SU-DHL-6 (cell line): ENCODE results near the gene ZIC4.

Experiments
- H2AFZ ChIP-seq: fragments of 200-600 bp; sonication (generic); 2 replicates; pipeline ENCODE4 v1.6.1; 2014; ENCODE audit warnings: low read depth, mild to moderate bottlenecking, moderate library complexity, mixed read lengths, antibody characterized with exemption, low read length; ENCODE audit not compliant: severe bottlenecking
- H3F3A ChIP-seq: fragments of 200-600 bp; shearing (Covaris generic); 2 replicates; pipeline ENCODE4 v1.6.0; 2016; ENCODE audit warnings: antibody characterized with exemption, mild to moderate bottlenecking; ENCODE audit not compliant: insufficient read depth
- H3K27ac ChIP-seq: fragments of 200-600 bp; sonication (generic); 2 replicates; pipeline ENCODE4 v1.5.1; 2016; ENCODE audit warnings: low read depth, mild to moderate bottlenecking, low read length, moderate library complexity, mixed read lengths
- H3K27me3 ChIP-seq: fragments of 200-600 bp; sonication (generic), shearing (Covaris generic); 2 replicates; pipeline ENCODE4 v1.6.0; 2014; ENCODE audit warnings: mild to moderate bottlenecking, low read length
- H3K36me3 ChIP-seq: fragments of 200-600 bp; sonication (generic); 2 replicates; pipeline ENCODE4 v1.6.1; 2014; ENCODE audit warnings: mild to moderate bottlenecking, low read length, mixed read lengths
- H3K4me2 ChIP-seq: fragments of 300-600, 200-600 bp; shearing (Covaris generic), sonication (generic); 2 replicates; pipeline ENCODE4 v1.6.0; 2014; ENCODE audit warnings: low read length, low read depth, mild to moderate bottlenecking; ENCODE audit not compliant: poor library complexity, severe bottlenecking
- H3K4me3 ChIP-seq: fragments of 200-600 bp; sonication (generic); 2 replicates; pipeline ENCODE4 v1.5.1; 2014; ENCODE audit warnings: antibody characterized with exemption, low read length, mild to moderate bottlenecking, mixed read lengths; ENCODE audit not compliant: insufficient read depth, poor library complexity, severe bottlenecking
- H3K79me2 ChIP-seq: fragments of 200-600 bp; sonication (generic); 2 replicates; pipeline ENCODE4 v1.6.1; 2014; ENCODE audit warnings: mild to moderate bottlenecking, low read length, moderate library complexity; ENCODE audit not compliant: insufficient read depth
- H3K9ac ChIP-seq: fragments of 200-600 bp; sonication (generic); 2 replicates; pipeline ENCODE4 v1.7.0; 2014; ENCODE audit warnings: mild to moderate bottlenecking, low read length
- H3K9me2 ChIP-seq: fragments of 200-600 bp; sonication (generic); replicated peaks from 2 replicates; pipeline ENCODE4 v1.6.1; 2014; ENCODE audit warnings: low read length; ENCODE audit not compliant: insufficient read depth
- H3K9me3 ChIP-seq: fragments of 200-600 bp; sonication (generic); 2 replicates; pipeline ENCODE4 v1.6.1; 2014; ENCODE audit warnings: low read length, mixed read lengths; ENCODE audit not compliant: insufficient read depth
- H4K20me1 ChIP-seq: fragments of 200-600 bp; sonication (generic); 2 replicates; pipeline ENCODE4 v1.6.1; 2014; ENCODE audit warnings: low read depth, mild to moderate bottlenecking, antibody characterized with exemption, low read length, moderate library complexity, mixed read lengths
- EZH2phosphoT487 ChIP-seq: fragments of 200-600 bp; sonication (generic), shearing (Covaris generic); conservative IDR thresholded peaks from 2 replicates; pipeline ENCODE4 v1.6.1; 2018; ENCODE audit warnings: mild to moderate bottlenecking, antibody characterized with exemption, low read length, moderate library complexity, mixed read lengths
- TF ChIP-seq, protein P1 (sequence below): fragments of 200-600 bp; sonication (generic); IDR thresholded peaks from one replicate; pipeline ENCODE4 v1.5.1; 2017; ENCODE audit warnings: antibody characterized with exemption, mild to moderate bottlenecking, low read length, moderate library complexity; ENCODE audit not compliant: insufficient read depth, poor library complexity, severe bottlenecking

ZIC4 gene

DNA sequence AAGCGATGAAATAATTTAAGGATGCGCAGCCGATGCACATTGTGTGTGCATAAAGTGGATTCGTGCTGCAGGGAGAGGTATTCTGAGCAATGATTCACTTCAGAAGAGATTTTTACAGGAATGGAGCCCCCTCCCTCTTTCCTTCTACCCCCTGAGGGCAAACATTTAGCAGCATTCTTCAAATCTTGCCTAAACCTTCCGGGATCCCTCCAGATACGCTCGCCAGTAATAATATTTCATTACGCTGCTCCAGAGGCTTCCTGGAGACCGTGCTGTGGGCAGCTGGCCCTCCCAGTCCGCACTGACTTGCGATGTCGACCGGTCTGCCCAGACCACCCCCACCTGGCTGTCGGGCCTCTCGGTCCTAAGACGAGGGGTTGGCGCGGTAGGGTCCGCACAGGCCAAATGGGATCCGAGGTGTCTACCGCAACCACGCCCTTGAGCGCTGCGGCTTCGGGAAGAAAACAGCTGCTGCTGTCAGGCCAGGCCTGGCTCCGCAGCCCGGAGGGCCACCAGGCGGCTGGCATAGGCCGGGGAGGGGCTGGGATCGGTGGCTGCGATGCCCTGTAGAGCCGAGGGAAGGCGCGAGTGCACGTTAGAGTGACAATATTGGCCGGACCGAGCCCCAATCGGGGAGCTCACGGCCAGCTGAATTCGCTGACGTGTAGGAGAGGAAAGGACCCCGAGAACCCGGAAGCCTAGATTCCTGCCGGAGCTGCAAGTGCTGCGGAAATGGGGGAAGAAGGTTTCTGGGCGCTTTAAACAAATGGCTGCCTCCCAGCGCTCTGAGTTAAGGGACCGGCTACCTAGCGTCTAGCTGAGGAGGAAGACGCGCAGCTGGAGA lies 14.3 kb downstream of the ZIC4 start:
- Histone ChIP-seq H3K9me3 (no peaks in the 10 kb centered on the region), H3K27me3 (no peaks in the 10 kb centered on the region), H3K9me2 (no peaks in the 10 kb centered on the region), H3K27ac (no peak overlapping the region), H3K9ac (no peak overlapping the region), H3K4me3 (no peak overlapping the region), H3K36me3 (no peaks in the 10 kb centered on the region), H3F3A (no peaks in the 10 kb centered on the region), H3K4me2 (no peak overlapping the region), H2AFZ (no peak overlapping the region), H3K79me2 (no peaks in the 10 kb centered on the region), H4K20me1 (no peaks in the 10 kb centered on the region)
- TF ChIP-seq EZH2phosphoT487: no peak
- TF ChIP-seq, protein P1, sequence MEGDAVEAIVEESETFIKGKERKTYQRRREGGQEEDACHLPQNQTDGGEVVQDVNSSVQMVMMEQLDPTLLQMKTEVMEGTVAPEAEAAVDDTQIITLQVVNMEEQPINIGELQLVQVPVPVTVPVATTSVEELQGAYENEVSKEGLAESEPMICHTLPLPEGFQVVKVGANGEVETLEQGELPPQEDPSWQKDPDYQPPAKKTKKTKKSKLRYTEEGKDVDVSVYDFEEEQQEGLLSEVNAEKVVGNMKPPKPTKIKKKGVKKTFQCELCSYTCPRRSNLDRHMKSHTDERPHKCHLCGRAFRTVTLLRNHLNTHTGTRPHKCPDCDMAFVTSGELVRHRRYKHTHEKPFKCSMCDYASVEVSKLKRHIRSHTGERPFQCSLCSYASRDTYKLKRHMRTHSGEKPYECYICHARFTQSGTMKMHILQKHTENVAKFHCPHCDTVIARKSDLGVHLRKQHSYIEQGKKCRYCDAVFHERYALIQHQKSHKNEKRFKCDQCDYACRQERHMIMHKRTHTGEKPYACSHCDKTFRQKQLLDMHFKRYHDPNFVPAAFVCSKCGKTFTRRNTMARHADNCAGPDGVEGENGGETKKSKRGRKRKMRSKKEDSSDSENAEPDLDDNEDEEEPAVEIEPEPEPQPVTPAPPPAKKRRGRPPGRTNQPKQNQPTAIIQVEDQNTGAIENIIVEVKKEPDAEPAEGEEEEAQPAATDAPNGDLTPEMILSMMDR: no peak

DNA sequence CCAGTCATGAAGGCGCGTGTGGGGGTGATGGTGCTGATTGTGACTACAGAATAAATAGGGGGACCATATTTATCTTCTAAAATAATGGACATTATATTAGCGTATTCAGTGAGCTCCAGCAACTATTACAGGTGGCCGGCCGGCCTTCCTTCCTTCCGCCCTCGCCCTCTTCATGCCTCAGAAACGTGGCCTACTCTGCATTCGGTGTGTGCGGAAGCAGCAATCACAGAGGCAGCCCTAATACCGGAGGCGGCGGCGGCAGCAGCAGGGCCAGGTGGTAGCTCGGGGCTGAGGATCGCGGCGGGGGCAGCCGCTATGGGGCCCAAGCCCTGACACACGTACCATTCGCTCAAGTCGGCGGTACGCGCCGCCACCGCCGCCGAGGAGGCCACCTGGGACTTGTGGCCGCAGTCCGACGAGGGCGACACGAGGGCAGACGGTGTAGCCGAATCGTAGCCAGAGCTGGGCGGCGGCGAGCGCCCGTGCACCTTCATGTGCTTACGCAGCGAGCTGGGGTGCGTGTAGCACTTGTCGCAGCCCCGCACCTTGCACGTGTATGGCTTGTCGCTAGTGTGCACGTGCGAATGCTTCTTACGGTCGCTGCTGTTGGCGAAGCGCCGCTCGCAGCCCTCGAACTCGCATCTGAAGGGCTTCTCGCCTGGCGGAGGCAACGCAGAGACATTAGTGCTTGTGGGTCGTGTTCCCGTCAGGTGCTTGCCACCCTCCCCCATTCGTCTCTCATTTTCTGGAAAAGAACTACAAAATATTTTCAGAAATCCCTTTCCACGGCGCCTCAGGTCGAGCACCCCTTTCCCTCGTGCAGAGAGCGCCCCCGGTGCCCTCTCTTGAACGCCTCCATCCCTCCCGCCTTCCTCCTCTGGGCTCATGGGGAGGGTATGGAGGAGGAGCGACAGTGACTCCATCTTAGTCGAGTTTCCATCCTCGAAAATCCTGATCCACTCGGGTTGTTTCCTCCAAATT lies 15.5 kb downstream of the ZIC4 start:
- Histone ChIP-seq H3K36me3 (no peaks in the 10 kb centered on the region), H3F3A (no peaks in the 10 kb centered on the region), H4K20me1 (no peaks in the 10 kb centered on the region), H3K9me2 (no peaks in the 10 kb centered on the region), H3K79me2 (no peaks in the 10 kb centered on the region), H3K4me3 (no peak overlapping the region), H3K9me3 (no peaks in the 10 kb centered on the region), H3K9ac (no peak overlapping the region), H3K4me2 (no peak overlapping the region), H3K27ac (no peak overlapping the region), H2AFZ (no peak overlapping the region), H3K27me3 (no peaks in the 10 kb centered on the region)
- no peak for TF ChIP-seq EZH2phosphoT487
- TF ChIP-seq, protein P1: no peak

DNA sequence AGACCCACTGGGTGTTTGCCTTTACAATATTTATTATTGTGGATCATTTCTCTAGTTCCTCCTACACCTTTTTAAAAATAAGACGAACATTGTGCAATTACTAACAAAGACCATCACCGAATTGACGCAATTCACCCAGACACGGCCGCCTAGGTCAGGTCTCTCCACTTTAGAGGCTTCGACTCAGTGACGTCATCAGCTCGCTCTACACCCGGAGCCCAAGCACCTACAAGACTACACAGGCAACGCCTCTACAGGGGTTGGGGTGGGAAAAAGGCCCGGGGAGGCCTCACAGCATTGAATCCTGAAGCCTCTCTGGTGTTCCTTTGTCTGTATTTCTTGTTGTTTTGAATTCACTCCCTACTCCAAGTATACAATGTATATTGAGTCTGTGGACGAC lies 16.6 kb downstream of the ZIC4 start:
- Histone ChIP-seq H3K79me2 (no peaks in the 10 kb centered on the region), H3K27me3 (no peaks in the 10 kb centered on the region), H3K4me3 (no peak overlapping the region), H3K36me3 (no peaks in the 10 kb centered on the region), H3K9me3 (no peaks in the 10 kb centered on the region), H3K9me2 (no peaks in the 10 kb centered on the region), H3F3A (no peaks in the 10 kb centered on the region), H2AFZ (no peak overlapping the region), H3K9ac (no peak overlapping the region), H3K4me2 (no peak overlapping the region), H3K27ac (no peak overlapping the region), H4K20me1 (no peaks in the 10 kb centered on the region)
- TF ChIP-seq, protein P1: no peak
- TF ChIP-seq EZH2phosphoT487: no peak
